ENCODE measurements around the gene AJUBA.

The AJUBA gene

DNA sequence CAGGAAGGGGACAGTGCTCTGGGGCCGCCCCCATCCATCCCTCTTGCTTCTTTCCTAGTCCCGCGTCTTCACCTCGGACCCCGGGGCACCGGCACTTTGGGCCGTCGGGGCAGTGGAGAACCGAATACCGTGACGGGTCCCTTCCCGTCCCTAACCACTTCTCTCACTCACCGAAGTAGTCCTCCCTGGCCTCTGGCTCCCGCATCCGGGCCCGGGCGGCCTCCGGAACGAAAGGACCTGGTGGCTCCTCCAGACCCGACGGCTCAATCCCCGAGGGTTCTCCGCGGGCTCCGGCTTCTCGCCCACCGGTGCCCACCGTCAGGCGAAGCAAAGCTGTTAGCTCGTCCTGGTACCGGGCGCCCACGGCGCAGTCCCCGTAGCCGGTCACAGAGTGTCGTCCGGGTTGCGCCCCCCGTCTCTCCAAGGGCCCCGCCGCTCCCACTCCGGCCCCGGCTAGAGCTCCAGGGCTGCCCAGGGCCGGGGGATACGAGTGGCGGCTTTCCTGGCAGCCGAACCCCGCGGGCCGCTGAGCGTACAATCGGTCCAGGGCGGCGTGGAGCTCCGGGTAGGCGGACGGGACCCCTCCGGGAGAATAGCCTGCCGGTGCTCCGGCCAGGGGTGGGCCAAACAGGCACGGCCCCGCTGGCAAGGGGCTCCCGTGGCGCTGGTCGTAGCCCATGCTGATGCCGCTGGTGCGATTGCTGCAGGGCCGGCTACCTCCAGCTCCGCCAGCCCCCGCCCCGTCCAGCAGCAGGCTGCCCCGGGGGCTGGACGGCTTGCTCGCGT, 1.1 kb downstream of the AJUBA start:
- DNase-seq (ENCODE audit: low spot score): peak; percentile 40
- TF ChIP-seq, protein P1, sequence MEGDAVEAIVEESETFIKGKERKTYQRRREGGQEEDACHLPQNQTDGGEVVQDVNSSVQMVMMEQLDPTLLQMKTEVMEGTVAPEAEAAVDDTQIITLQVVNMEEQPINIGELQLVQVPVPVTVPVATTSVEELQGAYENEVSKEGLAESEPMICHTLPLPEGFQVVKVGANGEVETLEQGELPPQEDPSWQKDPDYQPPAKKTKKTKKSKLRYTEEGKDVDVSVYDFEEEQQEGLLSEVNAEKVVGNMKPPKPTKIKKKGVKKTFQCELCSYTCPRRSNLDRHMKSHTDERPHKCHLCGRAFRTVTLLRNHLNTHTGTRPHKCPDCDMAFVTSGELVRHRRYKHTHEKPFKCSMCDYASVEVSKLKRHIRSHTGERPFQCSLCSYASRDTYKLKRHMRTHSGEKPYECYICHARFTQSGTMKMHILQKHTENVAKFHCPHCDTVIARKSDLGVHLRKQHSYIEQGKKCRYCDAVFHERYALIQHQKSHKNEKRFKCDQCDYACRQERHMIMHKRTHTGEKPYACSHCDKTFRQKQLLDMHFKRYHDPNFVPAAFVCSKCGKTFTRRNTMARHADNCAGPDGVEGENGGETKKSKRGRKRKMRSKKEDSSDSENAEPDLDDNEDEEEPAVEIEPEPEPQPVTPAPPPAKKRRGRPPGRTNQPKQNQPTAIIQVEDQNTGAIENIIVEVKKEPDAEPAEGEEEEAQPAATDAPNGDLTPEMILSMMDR (IDR thresholded peaks at IDR 0.05; ENCODE audit: extremely low read depth, insufficient read depth, missing control alignments): no peak
- in situ Hi-C loops (cut with MboI; ENCODE audit: low pct_unique_long_range_greater_than_20kb, low sequenced_read_pairs, unreplicated experiment): no loop called here

DNA sequence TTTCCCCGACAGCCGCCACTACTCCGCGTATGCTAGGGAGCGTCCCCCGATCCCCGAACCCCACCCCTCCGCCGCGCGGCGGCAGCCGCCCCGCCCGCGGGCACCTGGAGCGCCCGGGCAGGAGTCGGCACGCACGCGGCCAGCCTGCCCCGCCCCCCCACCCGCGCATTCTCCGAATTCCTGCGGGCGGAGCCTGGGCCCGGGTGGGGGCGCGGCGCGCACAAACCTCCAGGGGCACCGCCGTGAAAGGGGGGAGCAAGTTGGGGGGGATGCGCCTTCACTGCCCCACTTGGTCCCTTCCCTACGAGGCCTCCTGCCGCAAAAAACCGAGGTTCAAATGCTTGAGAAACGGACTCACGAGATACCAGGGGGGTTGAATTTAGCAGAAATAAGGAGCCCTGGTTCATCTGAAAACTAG, 1.7 kb downstream of the AJUBA start:
- in situ Hi-C loops (cut with MboI; ENCODE audit: low pct_unique_long_range_greater_than_20kb, low sequenced_read_pairs, unreplicated experiment): no loop called here
- DNase-seq (ENCODE audit: low spot score): no peak
- TF ChIP-seq, protein P1 (IDR thresholded peaks at IDR 0.05; ENCODE audit: extremely low read depth, insufficient read depth, missing control alignments): no peak

DNA sequence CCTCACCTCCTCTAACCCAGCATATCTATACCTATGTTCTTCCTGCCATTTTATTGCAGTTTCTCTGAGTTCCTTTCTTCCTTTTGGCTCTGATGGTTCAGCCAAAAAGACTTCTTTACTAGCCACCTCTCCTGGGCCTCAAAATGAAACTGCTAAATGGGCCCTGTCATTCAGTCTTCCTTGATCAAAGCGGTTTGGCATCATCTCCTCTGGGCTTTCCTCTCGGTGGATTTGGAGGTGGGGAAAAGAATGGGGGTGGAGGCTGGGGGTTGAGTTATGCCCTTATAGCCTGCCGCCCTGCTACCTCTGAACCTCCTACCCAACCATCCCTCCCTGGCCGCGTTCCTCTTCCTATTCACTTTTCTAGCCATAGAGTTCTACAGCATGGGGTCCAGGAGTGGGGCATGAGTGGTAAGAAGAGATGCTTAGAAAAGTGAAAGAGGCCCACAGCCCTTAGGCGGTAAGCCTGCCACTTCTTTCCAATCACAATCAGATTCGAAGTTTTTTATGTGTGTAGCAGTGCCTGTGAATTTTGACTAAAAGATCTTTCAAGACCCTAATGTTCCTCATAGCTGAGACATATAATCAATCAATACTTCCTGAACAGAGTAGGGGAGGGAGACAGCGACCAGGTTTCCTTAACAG, 2.5 kb downstream of the AJUBA start:
- in situ Hi-C loops (cut with MboI; ENCODE audit: low pct_unique_long_range_greater_than_20kb, low sequenced_read_pairs, unreplicated experiment): loop anchor here (10.0 kb wide), 1 partner anchor 75 kb away; the partner anchor contains the start of gene CDH24
- TF ChIP-seq, protein P1 (IDR thresholded peaks at IDR 0.05; ENCODE audit: extremely low read depth, insufficient read depth, missing control alignments): no peak
- no peak for DNase-seq (ENCODE audit: low spot score)

DNA sequence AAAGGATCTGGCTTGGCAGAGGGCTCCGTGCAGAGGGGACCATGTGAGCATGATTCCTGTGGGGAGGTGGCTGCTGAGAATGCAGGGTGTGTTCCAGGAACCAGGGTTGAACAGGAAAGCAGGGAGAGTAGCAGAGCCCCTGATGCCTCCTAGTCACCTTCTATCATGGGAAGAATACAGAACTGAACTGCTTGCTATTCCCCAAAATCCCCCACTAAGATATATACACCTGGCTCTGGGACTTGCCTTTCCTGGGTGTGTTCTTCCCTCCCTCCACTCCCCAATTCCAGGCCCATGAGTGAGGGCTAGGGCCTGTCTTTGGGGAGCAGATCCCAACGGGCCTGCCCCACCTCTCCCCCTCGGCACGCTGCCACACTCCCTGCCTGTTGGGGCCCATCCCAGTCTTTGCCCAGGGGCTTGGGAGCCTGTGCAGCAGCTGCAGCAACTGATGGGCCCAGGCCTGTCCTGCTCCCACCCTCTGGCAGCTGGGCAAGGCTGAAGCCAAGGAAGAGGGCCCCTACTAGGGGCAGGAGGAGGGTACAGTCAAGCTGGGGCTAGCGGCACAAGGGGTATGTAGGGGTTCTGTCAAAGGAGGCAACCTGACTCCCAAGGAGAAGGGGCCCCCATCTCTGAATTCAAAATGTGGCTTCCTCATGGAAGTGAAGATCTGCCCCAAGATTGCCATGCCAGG, 3.2 kb downstream of the AJUBA start:
- no peak for DNase-seq (ENCODE audit: low spot score)
- in situ Hi-C loops (cut with MboI; ENCODE audit: low pct_unique_long_range_greater_than_20kb, low sequenced_read_pairs, unreplicated experiment): loop anchor here (10.0 kb wide), 1 partner anchor 76 kb away; the partner anchor contains the start of gene CDH24

DNA sequence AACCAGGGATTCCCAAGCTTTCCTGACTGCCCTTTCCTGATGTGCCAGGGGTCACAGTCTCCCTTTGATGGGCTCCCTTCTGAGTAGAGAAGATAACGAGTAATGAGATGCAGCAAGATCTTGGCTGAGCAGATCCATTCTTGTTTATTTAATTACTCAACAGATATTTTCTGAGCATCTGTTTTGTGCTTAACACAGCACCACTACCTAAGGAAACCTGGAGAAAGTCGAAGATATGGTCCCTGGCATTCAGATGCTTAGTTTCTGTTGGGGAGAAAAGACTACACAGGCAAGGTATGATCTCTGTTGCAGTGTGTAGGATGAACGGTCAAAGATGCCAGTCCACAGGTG, 3.9 kb downstream of the AJUBA start:
- in situ Hi-C loops (cut with MboI; ENCODE audit: low pct_unique_long_range_greater_than_20kb, low sequenced_read_pairs, unreplicated experiment): loop anchor here (10.0 kb wide), 1 partner anchor 76 kb away; the partner anchor contains the start of gene CDH24
- TF ChIP-seq, protein P1 (IDR thresholded peaks at IDR 0.05; ENCODE audit: extremely low read depth, insufficient read depth, missing control alignments): no peak
- no peak for DNase-seq (ENCODE audit: low spot score)

More for the DNA sequence above, 3.2 kb downstream of the AJUBA start:
- TF ChIP-seq, protein P1 (IDR thresholded peaks at IDR 0.05; ENCODE audit: extremely low read depth, insufficient read depth, missing control alignments): no peak

DNA sequence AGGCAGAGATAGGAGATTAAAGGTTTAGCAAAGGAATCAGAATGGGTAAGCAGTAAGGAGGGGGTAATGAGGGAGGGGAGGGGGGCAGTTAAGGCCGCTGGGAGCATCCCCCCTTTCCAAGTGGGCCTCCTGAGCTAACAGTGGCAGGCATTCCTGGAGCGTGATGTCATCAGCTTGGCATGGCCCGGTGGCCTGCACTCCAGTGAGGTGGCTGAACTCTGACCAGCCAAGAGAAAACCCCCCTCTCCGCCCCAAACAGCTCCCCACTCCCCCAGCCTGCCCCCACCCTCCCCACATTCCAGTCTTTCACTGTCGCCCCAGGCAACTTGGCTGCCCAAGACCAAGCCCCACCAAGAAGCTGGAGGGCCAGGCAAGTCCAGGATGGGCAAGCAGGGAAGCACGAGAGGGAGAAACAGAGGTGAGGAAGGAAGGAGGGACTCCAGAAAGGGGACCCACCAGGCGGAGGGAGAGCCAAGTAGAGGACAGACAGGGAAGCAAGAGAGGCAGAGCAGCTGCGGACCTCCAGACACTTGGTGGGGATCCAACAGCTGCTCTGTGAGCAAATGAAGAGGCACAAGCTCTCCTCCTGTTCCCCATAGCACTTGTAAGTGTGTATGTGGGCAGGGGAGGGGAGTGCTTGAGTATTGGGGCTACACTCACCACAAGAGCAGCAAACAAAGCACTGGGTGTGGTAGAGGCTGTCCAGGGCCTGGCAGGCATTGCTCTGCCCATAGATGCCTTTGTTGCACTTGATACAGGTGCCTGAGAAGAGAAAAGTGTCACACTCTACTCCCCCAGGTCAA, 4.5 kb downstream of the AJUBA start:
- in situ Hi-C loops (cut with MboI; ENCODE audit: low pct_unique_long_range_greater_than_20kb, low sequenced_read_pairs, unreplicated experiment): loop anchor here (10.0 kb wide), 1 partner anchor 77 kb away; the partner anchor contains the start of gene CDH24
- TF ChIP-seq, protein P1 (IDR thresholded peaks at IDR 0.05; ENCODE audit: extremely low read depth, insufficient read depth, missing control alignments): no peak
- DNase-seq (ENCODE audit: low spot score): no peak
